Liver (tissue), 9 donors: Measurements from ENCODE around the gene GNPTAB. TPM values are rescaled to one million over a fixed set of nuclear protein-coding genes. Genes with fewer than 3 reads are reported as not detected.

ENCODE experiments used
- DNase-seq: peaks from one replicate; pipeline ENCODE4 v3.0.0-alpha.2; 2017; ENCODE audit warnings: low spot score
- H3K27ac ChIP-seq, 2 donors: one replicate each; pipeline ENCODE4 v1.7.0; 2013; ENCODE audit warnings: inconsistent platforms in 2 of 2, low read length in 2 of 2, control low read depth in 1 of 2, low read depth in 1 of 2, mild to moderate bottlenecking in 1 of 2
- H3K27me3 ChIP-seq, 4 donors: one replicate each; pipeline versions ENCODE4 v1.6.1 to v1.7.0; 2013; ENCODE audit warnings: low read length in 3 of 4, inconsistent platforms in 1 of 4, mild to moderate bottlenecking in 1 of 4, moderate library complexity in 1 of 4; ENCODE audit not compliant: control insufficient read depth in 4 of 4, insufficient read depth in 4 of 4
- H3K36me3 ChIP-seq, 4 donors: one replicate each; pipeline versions ENCODE4 v1.6.1 to v1.7.0; 2013; ENCODE audit warnings: low read length in 3 of 4, mild to moderate bottlenecking in 3 of 4, low read depth in 1 of 4, moderate library complexity in 1 of 4; ENCODE audit not compliant: control insufficient read depth in 4 of 4, insufficient read depth in 3 of 4
- H3K4me1 ChIP-seq, 4 donors: one replicate each; pipeline versions ENCODE4 v1.6.1 to v1.7.0; 2013; ENCODE audit warnings: low read length in 3 of 4, mild to moderate bottlenecking in 3 of 4, moderate library complexity in 1 of 4; ENCODE audit not compliant: control insufficient read depth in 4 of 4, insufficient read depth in 4 of 4
- H3K4me3 ChIP-seq, 3 donors: one replicate each; pipeline versions ENCODE4 v1.6.1 to v1.7.0; 2013; ENCODE audit warnings: low read length in 3 of 3, control low read depth in 1 of 3, low read depth in 1 of 3, mild to moderate bottlenecking in 1 of 3
- H3K9ac ChIP-seq, 2 donors: one replicate each; pipeline ENCODE4 v1.7.0; 2013; ENCODE audit warnings: low read length in 2 of 2, mild to moderate bottlenecking in 2 of 2, moderate library complexity in 2 of 2, control low read depth in 1 of 2, low read depth in 1 of 2
- H3K9me3 ChIP-seq, 4 donors: one replicate each; pipeline versions ENCODE4 v1.6.1 to v1.7.0; 2013; ENCODE audit warnings: low read length in 3 of 4; ENCODE audit not compliant: control insufficient read depth in 4 of 4
- CTCF ChIP-seq: fragments of 150-350 bp; IDR thresholded peaks from 2 replicates; pipeline ENCODE4 v1.5.1; 2017; ENCODE audit warnings: improper control_type of control experiment, low read depth, low read length; ENCODE audit not compliant: missing input control
- EGR1 ChIP-seq, 2 donors: IDR thresholded peaks; 2 replicates each; pipeline ENCODE4 v1.6.1; 2016 to 2018; ENCODE audit warnings: antibody characterized with exemption in 2 of 2, low read depth in 2 of 2
- FOXA1 ChIP-seq: IDR thresholded peaks from 2 replicates; pipeline ENCODE4 v1.6.1; 2016; ENCODE audit warnings: antibody characterized with exemption
- FOXA2 ChIP-seq: IDR thresholded peaks from 2 replicates; pipeline ENCODE4 v1.6.1; 2016; ENCODE audit warnings: antibody characterized with exemption
- GABPA ChIP-seq, 2 donors: IDR thresholded peaks in 1 of 2; conservative IDR thresholded peaks in 1 of 2; 2 replicates each; pipeline ENCODE4 v1.6.1; 2016; ENCODE audit warnings: antibody characterized with exemption in 2 of 2, mild to moderate bottlenecking in 1 of 2, moderate library complexity in 1 of 2
- HNF4A ChIP-seq, 2 donors: conservative IDR thresholded peaks; 2 replicates each; pipeline ENCODE4 v1.6.1; 2016; ENCODE audit warnings: antibody characterized with exemption in 2 of 2, mild to moderate bottlenecking in 2 of 2
- JUND ChIP-seq, 2 donors: IDR thresholded peaks; 2 replicates each; pipeline ENCODE4 v1.6.1; 2016; ENCODE audit warnings: antibody characterized with exemption in 2 of 2
- RAD21 ChIP-seq, 2 donors: IDR thresholded peaks; 2 replicates each; pipeline ENCODE4 v1.6.1; 2016; ENCODE audit warnings: antibody characterized with exemption in 2 of 2, mild to moderate bottlenecking in 2 of 2
- RXRA ChIP-seq, 2 donors: IDR thresholded peaks; 2 replicates each; pipeline ENCODE4 v1.6.1; 2017 to 2018; ENCODE audit warnings: antibody characterized with exemption in 2 of 2, mild to moderate bottlenecking in 1 of 2
- SP1 ChIP-seq: IDR thresholded peaks from 2 replicates; pipeline ENCODE4 v1.6.1; 2018; ENCODE audit warnings: antibody characterized with exemption, mild to moderate bottlenecking
- TAF1 ChIP-seq: conservative IDR thresholded peaks from 2 replicates; pipeline ENCODE4 v1.6.1; 2016; ENCODE audit warnings: antibody characterized with exemption, mild to moderate bottlenecking
- YY1 ChIP-seq: IDR thresholded peaks from 2 replicates; pipeline ENCODE4 v1.6.1; 2016; ENCODE audit warnings: antibody characterized with exemption, mild to moderate bottlenecking
- ZBTB33 ChIP-seq: IDR thresholded peaks from 2 replicates; pipeline ENCODE4 v1.6.1; 2016; ENCODE audit warnings: antibody characterized with exemption
- WGBS: extraction: QIAGEN DNeasy Blood & Tissue Kit; methylation state at CpG from one replicate; pipeline ENCODE4 v1.1.7; 2013; 5-methylcytosine and 5-hydroxymethylcytosine counted together
- polyA plus RNA-seq, 2 donors: library from polyadenylated mRNA; stranded (reverse) in 1 of 2; unstranded in 1 of 2; fragments of 200-250 nt in 1 of 2; fragments of >200 nt in 1 of 2; fragmentation: Nextera tagmentation in 1 of 2; extraction: Ambion mirVana in 1 of 2; gene quantifications; one replicate each; pipeline versions ENCODE4 v1.2.1 to v1.2.3, GENCODE V29; 2013 to 2015
- total RNA-seq, 2 donors: library from RNA; depleted of rRNA; stranded (reverse); fragments of >200 nt; gene quantifications; one replicate each; pipeline ENCODE4 v1.2.3, GENCODE V29; 2014
- TF ChIP-seq, protein P1 (sequence below): IDR thresholded peaks from 2 replicates; pipeline ENCODE4 v1.6.1; 2016; ENCODE audit warnings: antibody characterized with exemption
- TF ChIP-seq, protein P2 (sequence below): IDR thresholded peaks from 2 replicates; pipeline ENCODE4 v1.6.1; 2016; ENCODE audit warnings: antibody characterized with exemption
- TF ChIP-seq, protein P3 (sequence below): IDR thresholded peaks from 2 replicates; pipeline ENCODE4 v1.6.1; 2016; ENCODE audit warnings: antibody characterized with exemption, mild to moderate bottlenecking
- donor health status: healthy.
- donor health status: healthy.
- donor health status: healthy.
- donor health status: healthy.
- donor health status: healthy.

Gene GNPTAB
- total and polyA plus RNA-seq, 4 donors, result 4.6 to 11.1 (median 7.7) TPM

- no peaks in the 10 kb centered on the region for H3K9me3 ChIP-seq
- H3K27me3 ChIP-seq, result no peaks in the 10 kb centered on the region
- no peak overlapping the region for H3K9ac ChIP-seq
- TF ChIP-seq RAD21 (IDR thresholded peaks at IDR 0.05), result no peak
- H3K4me3 ChIP-seq, result no peak overlapping the region
- H3K4me1 ChIP-seq, result no peaks in the 10 kb centered on the region
- no peak overlapping the region for H3K27ac ChIP-seq
- no peak for DNase-seq
- 85% methylated on average over 1 of the region's 1 CpG for WGBS
- H3K36me3 ChIP-seq, result peaks cover 0 to 10% (median 0%) of the 10 kb centered on the region in 4 donors
These were observed 46.4 kb downstream of the GNPTAB start for GRCh38 chr12:101784376-101784775.

DNA sequence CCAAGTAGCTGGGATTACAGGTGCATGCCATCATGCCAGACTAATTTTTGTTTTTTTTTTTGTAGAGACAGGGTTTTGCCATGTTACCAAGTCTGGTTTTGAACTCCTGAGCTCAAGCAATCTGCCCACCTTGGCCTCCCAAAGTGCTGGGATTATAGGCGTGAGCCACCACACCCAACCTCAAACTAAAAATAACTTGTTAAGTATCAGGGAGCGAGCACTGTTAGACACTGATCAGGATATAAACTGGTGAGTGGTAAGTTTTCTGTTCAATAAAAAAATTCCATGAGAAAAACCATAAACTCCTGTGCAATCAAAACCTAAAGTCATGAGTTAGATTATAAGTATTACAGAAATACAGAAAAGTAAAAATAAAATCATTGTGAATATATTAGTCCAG, 46.9 kb downstream of the GNPTAB start:
- Histone ChIP-seq H3K4me1 (no peaks in the 10 kb centered on the region), H3K27me3 (no peaks in the 10 kb centered on the region), H3K9ac (no peak overlapping the region), H3K4me3 (no peak overlapping the region), H3K9me3 (no peaks in the 10 kb centered on the region), H3K27ac (no peak overlapping the region), H3K36me3 (peaks cover 0 to 10% (median 0%) of the 10 kb centered on the region in 4 donors)
- no peak for DNase-seq
- 85% methylated on average over 2 of the region's 2 CpGs for WGBS
- TF ChIP-seq FOXA2, result no peak
- no peak for TF ChIP-seq SP1
- TF ChIP-seq, protein P1, sequence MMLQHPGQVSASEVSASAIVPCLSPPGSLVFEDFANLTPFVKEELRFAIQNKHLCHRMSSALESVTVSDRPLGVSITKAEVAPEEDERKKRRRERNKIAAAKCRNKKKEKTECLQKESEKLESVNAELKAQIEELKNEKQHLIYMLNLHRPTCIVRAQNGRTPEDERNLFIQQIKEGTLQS, result no peak
- no peak for TF ChIP-seq HNF4A (conservative IDR thresholded peaks at IDR 0.05)
- no peak for TF ChIP-seq CTCF
- TF ChIP-seq TAF1, result no peak
- TF ChIP-seq GABPA (IDR thresholded peaks at IDR 0.05 in 1 of 2, conservative IDR thresholded peaks at IDR 0.05 in 1 of 2), result no peak

DNA sequence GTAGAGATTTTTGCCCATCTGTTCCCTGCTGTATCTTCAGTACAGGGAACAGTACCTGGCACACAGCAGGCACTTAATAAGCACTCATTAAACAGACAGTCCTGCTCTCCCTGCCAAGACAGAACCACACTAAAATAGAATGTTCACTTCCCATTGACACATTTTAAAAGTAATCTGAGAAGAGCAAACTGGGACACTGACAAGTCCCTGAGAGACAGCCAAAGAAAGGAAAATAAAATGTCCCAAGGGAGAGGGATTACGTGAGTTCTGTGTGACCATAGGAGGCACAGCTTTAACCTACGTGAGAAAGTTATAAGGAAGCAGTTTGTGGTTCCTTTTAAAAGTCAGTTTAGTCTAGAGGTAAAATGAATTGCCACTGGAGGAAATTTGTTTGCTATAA, 47.6 kb downstream of the GNPTAB start:
- Histone ChIP-seq H3K27me3 (no peaks in the 10 kb centered on the region), H3K4me3 (no peak overlapping the region), H3K9me3 (no peaks in the 10 kb centered on the region), H3K27ac (no peak overlapping the region), H3K4me1 (no peaks in the 10 kb centered on the region), H3K36me3 (peaks cover 0 to 10% (median 0%) of the 10 kb centered on the region in 4 donors), H3K9ac (no peak overlapping the region)
- WGBS, result 83% methylated on average over 2 of the region's 2 CpGs
- TF ChIP-seq SP1 (no peak), JUND (IDR thresholded peaks at IDR 0.05) (no peak), HNF4A (conservative IDR thresholded peaks at IDR 0.05) (no peak), ZBTB33 (no peak), EGR1 (IDR thresholded peaks at IDR 0.05; ENCODE audit: low read depth in 2 of 2) (no peak), YY1 (no peak), FOXA1 (no peak), RXRA (IDR thresholded peaks at IDR 0.05) (no peak), CTCF (no peak)
- TF ChIP-seq, protein P2, sequence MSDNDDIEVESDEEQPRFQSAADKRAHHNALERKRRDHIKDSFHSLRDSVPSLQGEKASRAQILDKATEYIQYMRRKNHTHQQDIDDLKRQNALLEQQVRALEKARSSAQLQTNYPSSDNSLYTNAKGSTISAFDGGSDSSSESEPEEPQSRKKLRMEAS, result no peak
- TF ChIP-seq, protein P3, sequence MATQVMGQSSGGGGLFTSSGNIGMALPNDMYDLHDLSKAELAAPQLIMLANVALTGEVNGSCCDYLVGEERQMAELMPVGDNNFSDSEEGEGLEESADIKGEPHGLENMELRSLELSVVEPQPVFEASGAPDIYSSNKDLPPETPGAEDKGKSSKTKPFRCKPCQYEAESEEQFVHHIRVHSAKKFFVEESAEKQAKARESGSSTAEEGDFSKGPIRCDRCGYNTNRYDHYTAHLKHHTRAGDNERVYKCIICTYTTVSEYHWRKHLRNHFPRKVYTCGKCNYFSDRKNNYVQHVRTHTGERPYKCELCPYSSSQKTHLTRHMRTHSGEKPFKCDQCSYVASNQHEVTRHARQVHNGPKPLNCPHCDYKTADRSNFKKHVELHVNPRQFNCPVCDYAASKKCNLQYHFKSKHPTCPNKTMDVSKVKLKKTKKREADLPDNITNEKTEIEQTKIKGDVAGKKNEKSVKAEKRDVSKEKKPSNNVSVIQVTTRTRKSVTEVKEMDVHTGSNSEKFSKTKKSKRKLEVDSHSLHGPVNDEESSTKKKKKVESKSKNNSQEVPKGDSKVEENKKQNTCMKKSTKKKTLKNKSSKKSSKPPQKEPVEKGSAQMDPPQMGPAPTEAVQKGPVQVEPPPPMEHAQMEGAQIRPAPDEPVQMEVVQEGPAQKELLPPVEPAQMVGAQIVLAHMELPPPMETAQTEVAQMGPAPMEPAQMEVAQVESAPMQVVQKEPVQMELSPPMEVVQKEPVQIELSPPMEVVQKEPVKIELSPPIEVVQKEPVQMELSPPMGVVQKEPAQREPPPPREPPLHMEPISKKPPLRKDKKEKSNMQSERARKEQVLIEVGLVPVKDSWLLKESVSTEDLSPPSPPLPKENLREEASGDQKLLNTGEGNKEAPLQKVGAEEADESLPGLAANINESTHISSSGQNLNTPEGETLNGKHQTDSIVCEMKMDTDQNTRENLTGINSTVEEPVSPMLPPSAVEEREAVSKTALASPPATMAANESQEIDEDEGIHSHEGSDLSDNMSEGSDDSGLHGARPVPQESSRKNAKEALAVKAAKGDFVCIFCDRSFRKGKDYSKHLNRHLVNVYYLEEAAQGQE, result no peak
- DNase-seq, result no peak
